LNCaP clone FGC (cell line): Measurements from ENCODE around the gene MRPL40.

Experiments used
- DNase-seq: peaks from one replicate; pipeline ENCODE4 v3.0.0-alpha.2; 2011; ENCODE audit warnings: low read depth
- H3K4me3 ChIP-seq: 2 replicates; pipeline ENCODE4 v1.5.1; 2011; ENCODE audit warnings: mild to moderate bottlenecking, low read depth, low read length, control low read depth
- CTCF ChIP-seq: IDR thresholded peaks from 2 replicates; pipeline ENCODE4 v1.5.1; 2012; ENCODE audit warnings: mild to moderate bottlenecking; ENCODE audit not compliant: control insufficient read depth, insufficient read depth; ENCODE audit errors: extremely low read depth

MRPL40 gene

GRCh38 chr22:19466848-19467752 is 34.8 kb downstream of the MRPL40 start:
- DNase-seq: no peak
- TF ChIP-seq CTCF: no peak
- no peak overlapping the region for H3K4me3 ChIP-seq

- no peak overlapping the region for H3K4me3 ChIP-seq
- no peak for TF ChIP-seq CTCF
- no peak for DNase-seq
Observed at GRCh38 chr22:19467912-19468311, 35.6 kb downstream of the MRPL40 start.

GRCh38 chr22:19469421-19469820 is 37.1 kb downstream of the MRPL40 start:
- H3K4me3 ChIP-seq: no peak overlapping the region
- DNase-seq: no peak
- TF ChIP-seq CTCF: no peak

- H3K4me3 ChIP-seq: no peak overlapping the region
- no peak for DNase-seq
- TF ChIP-seq CTCF: no peak
Observed at GRCh38 chr22:19470010-19470409, 37.7 kb downstream of the MRPL40 start.

- no peak overlapping the region for H3K4me3 ChIP-seq
- no peak for DNase-seq
- no peak for TF ChIP-seq CTCF
Observed at GRCh38 chr22:19471572-19471971, 39.2 kb downstream of the MRPL40 start.

GRCh38 chr22:19472233-19472632 is 39.9 kb downstream of the MRPL40 start:
- no peak overlapping the region for H3K4me3 ChIP-seq
- no peak for DNase-seq
- no peak for TF ChIP-seq CTCF

- H3K4me3 ChIP-seq: no peak overlapping the region
- DNase-seq: no peak
Observed at GRCh38 chr22:19473578-19473977, 41.2 kb downstream of the MRPL40 start.

More at GRCh38 chr22:19473578-19473977, 41.2 kb downstream of the MRPL40 start:
- TF ChIP-seq CTCF: no peak
